Epithelial cell of proximal tubule (primary cell): ENCODE measurements around the gene KDM4B. TPM values are rescaled to one million over a fixed set of nuclear protein-coding genes. Genes with fewer than 3 reads are reported as not detected.
"Not testable (repeated sequence)": the region's sequence is repeated elsewhere in the genome, so short reads cannot be mapped to it uniquely, and the experiment has no call there.

Experiments
- DNase-seq: peaks from one replicate; pipeline ENCODE4 v3.0.0-alpha.2; 2011; ENCODE audit warnings: low read depth
- H3K4me3 ChIP-seq: 2 replicates; pipeline ENCODE4 v1.5.1; 2011; ENCODE audit warnings: low read depth, mild to moderate bottlenecking, low read length
- CTCF ChIP-seq: conservative IDR thresholded peaks from 2 replicates; pipeline ENCODE4 v1.5.1; 2012; ENCODE audit warnings: low read depth, mild to moderate bottlenecking, low read length
- total RNA-seq: library from RNA; depleted of rRNA; stranded (reverse); fragments of >200 nt; gene quantifications from 2 replicates; pipeline ENCODE4 v1.2.3, GENCODE V29; 2015

Gene KDM4B
- total RNA-seq, 1 donor from 2014 or later, result 20.5 TPM

GRCh38 chr19:5154129-5154798 lies 185.4 kb downstream of the KDM4B start:
- H3K4me3 ChIP-seq, result no peak overlapping the region
- no peak for DNase-seq
- TF ChIP-seq CTCF, result peak; percentile 57

GRCh38 chr19:5154799-5155426 lies 186.0 kb downstream of the KDM4B start:
- TF ChIP-seq CTCF, result no peak
- no peak for DNase-seq

GRCh38 chr19:5155586-5156210 lies 186.8 kb downstream of the KDM4B start:
- DNase-seq, result no peak
- no peak for TF ChIP-seq CTCF
- no peak overlapping the region for H3K4me3 ChIP-seq

More at GRCh38 chr19:5154799-5155426, 186.0 kb downstream of the KDM4B start:
- no peak overlapping the region for H3K4me3 ChIP-seq

GRCh38 chr19:5156231-5156986 lies 187.5 kb downstream of the KDM4B start:
- no peak for TF ChIP-seq CTCF
- no peak overlapping the region for H3K4me3 ChIP-seq
- DNase-seq, result no peak

GRCh38 chr19:5157186-5157585 lies 188.3 kb downstream of the KDM4B start:
- no peak for DNase-seq
- no peak overlapping the region for H3K4me3 ChIP-seq
- no peak for TF ChIP-seq CTCF

- not testable (repeated sequence) for DNase-seq
These were observed 189.7 kb downstream of the KDM4B start for GRCh38 chr19:5158549-5159134.

GRCh38 chr19:5160158-5160795 lies 191.4 kb downstream of the KDM4B start:
- not testable (repeated sequence) for DNase-seq, H3K4me3 ChIP-seq

More at GRCh38 chr19:5158549-5159134, 189.7 kb downstream of the KDM4B start:
- not testable (repeated sequence) for H3K4me3 ChIP-seq

- not testable (repeated sequence) for H3K4me3 ChIP-seq, DNase-seq
These were observed 196.2 kb downstream of the KDM4B start for GRCh38 chr19:5164845-5165696.
